Renal pelvis (tissue), 4 donors: ENCODE results near the gene ESF1. TPM values are rescaled to one million over a fixed set of nuclear protein-coding genes. Genes with fewer than 3 reads are reported as not detected.
"Not testable (repeated sequence)": the region's sequence is repeated elsewhere in the genome, so short reads cannot be mapped to it uniquely, and the experiment has no call there.

Experiments
- DNase-seq: peaks from one replicate; pipeline ENCODE4 v3.0.0-alpha.2; 2013
- polyA plus RNA-seq, 3 donors: library from polyadenylated mRNA; unstranded; fragments of 120-200 nt; gene quantifications; one replicate each; pipeline ENCODE4 v1.2.1, GENCODE V29; 2013; ENCODE audit not compliant: insufficient read length in 3 of 3

Gene ESF1
- polyA plus RNA-seq, 3 donors = 23.7 to 29.6 (median 25.3) TPM

- DNase-seq = no peak
These were observed 8.3 kb upstream of the ESF1 start for GRCh38 chr20:13793001-13793400.

DNA sequence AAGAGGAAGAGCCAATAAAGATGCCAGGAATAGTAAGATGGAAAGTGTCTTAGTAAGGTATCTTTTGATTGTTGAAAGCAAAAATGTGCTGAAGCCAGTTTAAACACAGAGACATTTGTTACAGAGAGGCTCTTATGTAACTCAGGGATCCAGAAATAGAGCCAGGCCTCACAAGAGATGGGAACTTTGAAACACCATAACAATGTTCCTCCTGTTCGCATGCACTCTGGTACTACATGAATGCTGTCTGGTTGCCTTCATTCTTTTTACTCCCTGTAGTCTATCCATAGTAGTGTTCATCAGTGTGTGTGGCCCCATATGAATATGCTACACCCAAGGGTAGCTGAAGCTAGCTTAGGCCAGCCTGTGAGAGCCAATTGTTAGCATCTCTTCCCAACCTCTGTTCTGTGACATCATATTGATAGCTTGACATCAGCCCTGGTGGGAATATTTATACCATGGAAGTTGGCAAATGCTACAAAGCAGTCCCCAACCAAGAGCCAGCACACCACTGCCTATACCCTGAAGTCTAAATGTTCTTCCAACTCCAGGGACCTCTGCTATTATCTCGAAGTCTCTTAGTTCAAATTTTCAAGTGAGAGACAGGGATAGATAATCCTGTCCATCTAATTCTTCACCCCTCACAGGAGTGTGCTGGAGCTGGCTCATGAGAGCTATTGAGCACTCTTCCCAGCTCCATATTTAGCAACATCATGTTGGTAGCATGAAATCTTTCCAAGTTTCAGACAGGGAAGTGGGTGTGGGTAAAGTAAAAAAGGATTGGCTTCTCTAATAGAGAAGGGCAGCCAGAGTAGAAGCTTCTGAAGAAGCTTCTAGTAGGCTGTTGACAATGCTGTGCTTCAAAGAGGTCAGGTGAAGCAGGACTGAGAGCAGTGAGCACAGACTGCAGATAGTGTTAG is 7.1 kb upstream of the ESF1 start:
- no peak for DNase-seq

DNA sequence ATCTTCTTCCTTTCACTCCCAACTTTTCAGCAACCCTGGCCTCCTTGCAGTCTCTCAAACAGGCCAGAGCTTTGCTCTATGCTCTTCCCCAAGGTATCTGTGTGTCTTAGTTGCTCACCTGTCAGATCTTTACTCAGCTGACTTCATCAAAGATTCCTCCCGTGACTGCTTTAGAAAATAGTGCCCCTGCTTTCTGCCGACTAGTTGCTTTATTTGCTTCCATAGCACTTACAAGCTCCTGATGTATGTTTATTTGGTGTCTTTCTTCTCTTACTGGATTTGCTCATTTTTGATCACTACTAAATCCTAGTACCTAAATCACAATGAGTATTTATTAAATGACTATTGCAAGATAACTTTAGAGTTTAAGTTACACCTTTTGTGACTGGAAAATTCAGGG is 6.0 kb upstream of the ESF1 start:
- no peak for DNase-seq

- peak; percentile 28 for DNase-seq
These were observed 3.6 kb upstream of the ESF1 start for GRCh38 chr20:13788167-13788834.

DNA sequence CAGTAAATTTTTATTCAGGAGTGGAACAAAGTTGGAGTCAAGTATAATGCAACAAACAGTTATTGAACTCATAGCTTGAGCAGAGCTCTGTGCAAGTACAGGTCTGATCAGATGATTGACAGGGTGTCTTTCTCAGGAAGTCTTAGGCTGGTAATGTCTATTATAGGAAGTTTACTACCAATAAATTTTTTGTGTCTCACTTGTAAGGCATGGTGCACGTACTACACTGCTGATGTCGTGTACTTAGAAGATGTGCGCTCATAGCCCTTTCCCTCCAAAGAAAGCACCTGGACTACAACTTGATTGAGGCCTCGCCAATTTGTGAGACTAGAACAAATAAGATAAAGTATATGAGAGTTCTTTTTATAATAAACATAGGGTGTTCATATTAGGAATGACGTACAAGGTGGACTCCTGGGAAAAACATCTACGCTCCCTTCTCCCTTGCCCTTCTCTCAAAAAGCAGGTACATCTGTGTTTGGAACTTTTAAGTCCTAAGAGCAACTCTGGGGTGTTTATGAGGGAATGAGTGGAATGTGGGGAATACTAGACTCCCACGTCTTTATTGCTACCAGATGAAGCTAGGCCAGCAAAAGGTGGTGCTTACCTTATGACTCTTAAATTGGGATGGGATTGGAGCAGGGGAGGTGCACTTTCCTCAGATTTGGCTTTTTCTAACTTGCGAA is 1.6 kb upstream of the ESF1 start:
- DNase-seq = no peak

GRCh38 chr20:13784271-13784892 is 337 bp downstream of the ESF1 start:
- no peak for DNase-seq

DNA sequence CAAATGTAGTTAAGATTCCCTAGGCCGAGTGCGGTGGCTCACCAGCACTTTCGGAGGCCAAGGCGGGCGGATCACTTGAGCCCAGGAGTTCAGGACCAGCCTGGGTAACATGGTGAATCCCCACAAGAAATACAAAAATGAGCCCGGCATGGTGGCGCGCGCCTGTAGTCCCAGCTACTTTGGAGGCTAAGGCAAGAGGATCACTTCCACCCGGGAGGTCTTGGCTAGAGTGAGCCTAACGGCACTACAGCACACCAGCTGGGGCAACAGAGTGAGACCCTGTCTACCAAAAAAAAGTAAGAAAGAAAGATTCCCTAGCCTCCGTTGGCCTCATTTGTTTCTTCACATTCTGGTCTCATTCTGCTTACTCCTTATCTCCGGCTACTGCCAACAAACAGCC is 1.2 kb downstream of the ESF1 start:
- no peak for DNase-seq

DNA sequence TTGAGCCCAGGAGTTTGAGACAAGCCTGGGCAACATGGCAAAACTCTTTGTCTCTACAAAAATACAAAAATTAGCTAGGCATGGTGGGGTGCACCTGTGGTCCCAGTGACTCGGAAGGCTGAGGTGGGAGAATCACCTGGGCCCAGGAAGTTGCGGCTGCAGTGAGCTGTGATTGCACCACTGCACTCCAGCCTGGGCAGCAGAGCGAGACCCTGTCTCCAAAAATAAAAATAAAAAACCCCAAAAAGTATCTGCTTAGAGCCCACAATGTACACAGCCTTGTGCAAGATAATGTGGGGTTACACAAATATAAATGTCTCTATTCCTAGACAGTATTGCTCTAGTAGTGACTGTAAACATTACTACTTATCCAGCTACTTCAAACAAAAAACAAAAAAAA is 5.9 kb downstream of the ESF1 start:
- no peak for DNase-seq

DNA sequence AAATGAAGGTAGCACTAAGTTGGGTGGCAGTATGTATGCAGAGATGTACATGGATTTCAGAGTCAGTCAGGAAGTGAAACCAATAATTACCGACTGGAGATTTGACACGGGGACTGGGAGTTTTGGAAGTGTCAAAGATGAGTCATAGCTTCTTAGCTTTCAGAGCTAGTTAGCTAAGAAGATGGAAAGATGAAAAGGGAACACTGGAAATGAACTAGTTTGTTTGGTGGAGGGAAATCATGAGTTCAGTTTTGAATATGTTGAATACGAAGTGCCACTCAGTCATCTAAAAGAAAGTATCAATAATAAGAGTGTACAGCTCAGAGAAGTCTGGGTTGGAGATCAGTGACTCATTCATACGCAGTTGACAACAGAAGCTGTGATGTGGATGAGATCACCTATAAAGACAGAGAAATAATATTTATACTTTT is 7.5 kb downstream of the ESF1 start:
- DNase-seq = no peak

GRCh38 chr20:13775867-13776266 is 8.9 kb downstream of the ESF1 start:
- DNase-seq = no peak

- DNase-seq = no peak
These were observed 12.2 kb downstream of the ESF1 start for GRCh38 chr20:13772529-13772928.

DNA sequence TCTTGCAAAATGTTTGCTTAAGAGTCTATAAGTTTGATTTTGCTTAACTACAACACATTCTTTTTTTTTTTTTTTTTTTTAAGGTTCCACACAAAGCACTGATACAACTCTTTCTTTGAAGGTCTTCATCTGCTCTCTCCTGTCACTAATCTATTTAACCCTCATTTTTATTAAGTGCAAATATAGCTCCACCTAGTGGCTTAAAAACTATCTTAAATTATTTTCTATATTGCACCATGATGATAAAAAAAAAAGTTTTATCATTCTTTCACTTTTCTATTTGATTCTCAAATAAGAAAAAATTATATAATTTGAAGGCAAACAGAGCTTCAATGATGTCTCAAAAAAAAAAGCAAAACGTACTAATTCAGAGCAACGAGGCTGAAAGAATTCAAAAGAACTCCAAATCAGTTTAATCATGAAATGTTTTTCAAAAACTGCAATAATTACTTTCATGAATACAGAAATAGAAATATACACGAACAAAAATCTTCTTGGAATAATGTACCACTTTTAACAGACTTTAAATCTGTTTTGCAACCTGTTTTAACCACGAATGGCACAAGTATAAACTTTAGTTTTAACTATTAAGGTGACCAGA is 12.8 kb downstream of the ESF1 start:
- DNase-seq = no peak

DNA sequence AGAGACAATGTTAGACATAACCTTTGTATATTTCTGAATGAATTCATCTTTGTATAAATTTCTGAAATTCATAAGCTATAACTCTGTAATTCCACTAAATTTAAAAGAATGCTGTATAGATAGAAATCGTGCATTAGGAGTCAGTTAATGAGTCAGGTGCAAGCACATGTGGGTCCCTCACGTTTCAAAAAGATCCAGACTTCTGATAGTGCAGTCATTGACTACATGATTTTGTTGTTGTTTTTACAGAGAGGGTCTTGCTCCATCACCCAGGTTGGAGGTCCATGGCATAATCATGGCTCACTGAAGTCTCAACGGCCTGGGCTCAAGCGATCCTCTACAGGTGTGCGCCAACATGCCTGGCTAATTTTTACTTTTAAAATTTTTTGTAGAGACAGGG is 14.6 kb downstream of the ESF1 start:
- no peak for DNase-seq

DNA sequence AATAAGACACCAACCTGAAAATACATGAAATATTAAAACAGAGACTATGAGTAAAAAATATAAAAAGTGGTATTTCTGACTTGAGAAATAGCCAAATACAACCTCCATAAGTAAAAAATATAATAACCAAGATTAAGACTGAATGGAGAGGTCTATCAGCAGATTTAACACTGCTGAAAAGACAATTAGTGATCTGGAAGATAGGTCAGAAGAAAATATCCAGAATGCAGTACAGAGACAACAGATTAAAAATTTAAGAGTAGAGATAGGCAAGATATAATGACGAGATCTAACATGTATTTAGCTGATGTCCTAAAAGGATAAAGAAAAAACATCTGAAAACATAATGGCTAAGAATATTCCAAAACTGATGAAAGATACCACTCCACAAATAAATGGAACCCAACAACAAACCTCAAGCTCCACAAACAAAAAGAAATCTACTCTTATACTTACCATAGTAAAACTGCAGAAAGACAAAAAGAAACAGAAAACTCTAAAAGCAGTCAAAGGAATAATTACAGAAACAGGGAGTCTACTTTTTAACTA is 18.8 kb downstream of the ESF1 start:
- DNase-seq = no peak

DNA sequence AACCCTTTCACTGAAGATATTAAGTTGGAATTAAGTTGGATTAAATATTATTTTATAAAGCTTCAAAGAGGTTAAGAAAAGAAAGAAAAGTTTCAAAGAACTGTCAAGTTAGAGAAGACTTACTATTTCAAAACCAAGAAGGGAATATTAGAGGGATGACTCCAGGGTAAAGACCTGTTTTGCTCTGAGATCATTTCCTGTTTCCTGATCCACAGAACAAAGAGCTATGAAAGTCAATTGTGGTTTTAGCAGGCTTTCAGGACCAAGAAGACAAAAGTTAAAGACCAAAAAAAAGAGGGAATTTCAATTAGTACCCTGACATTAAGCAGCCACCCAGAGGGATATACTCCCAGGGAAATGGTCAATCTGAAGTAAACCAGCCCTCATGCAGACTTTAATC is 19.4 kb downstream of the ESF1 start:
- no peak for DNase-seq

- not testable (repeated sequence) for DNase-seq
These were observed 24.2 kb downstream of the ESF1 start for GRCh38 chr20:13760451-13760946.

- no peak for DNase-seq
These were observed 25.8 kb downstream of the ESF1 start for GRCh38 chr20:13758884-13759283.

- DNase-seq = no peak
These were observed 28.2 kb downstream of the ESF1 start for GRCh38 chr20:13756551-13756950.

DNA sequence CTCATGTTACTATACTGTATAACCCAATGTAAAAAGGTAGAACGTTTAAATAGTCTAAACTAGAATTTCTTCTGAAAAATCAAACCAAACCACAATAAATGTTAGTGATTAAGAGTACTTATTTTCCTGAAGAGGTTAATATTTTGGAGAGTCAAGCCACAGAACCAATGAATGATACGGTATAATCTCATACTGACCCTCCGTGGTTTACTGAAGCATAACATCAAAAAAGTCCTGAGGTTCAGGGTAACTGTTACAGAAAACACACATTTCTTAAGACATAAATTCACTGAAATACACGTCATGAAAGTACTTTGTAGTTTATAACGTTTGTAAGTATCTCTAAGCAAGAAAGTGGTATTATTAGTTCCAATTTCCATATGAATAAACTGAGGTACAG is 28.9 kb downstream of the ESF1 start:
- no peak for DNase-seq

- DNase-seq = no peak
These were observed 31.2 kb downstream of the ESF1 start for GRCh38 chr20:13753436-13754036.

- DNase-seq = no peak
These were observed 34.9 kb downstream of the ESF1 start for GRCh38 chr20:13749811-13750210.
